ENCODE results near the gene CCDC90B.

Gene CCDC90B

GRCh38 chr11:83222499-83222898 is 63.7 kb downstream of the CCDC90B start:
- FAIRE-seq = no peak

- FAIRE-seq = no peak
Observed at GRCh38 chr11:83221694-83222093, 64.5 kb downstream of the CCDC90B start.

- no peak for FAIRE-seq
Observed at GRCh38 chr11:83220260-83220659, 65.9 kb downstream of the CCDC90B start.

- FAIRE-seq = no peak
Observed at GRCh38 chr11:83219095-83219494, 67.1 kb downstream of the CCDC90B start.

Data from colon (tissue), 2 donors.